ENCODE data around the gene GCAT. TPM values are rescaled to one million over a fixed set of nuclear protein-coding genes. Genes with fewer than 3 reads are reported as not detected.
"Not testable (repeated sequence)": the region's sequence is repeated elsewhere in the genome, so short reads cannot be mapped to it uniquely, and the experiment has no call there.

The GCAT gene
- polyA plus RNA-seq, 1 donor from 2014 or later, result 13.0 TPM

GRCh38 chr22:37796079-37796478 is 11.7 kb upstream of the GCAT start:
- Histone ChIP-seq H3K27ac (ENCODE audit: low read length) (no peak overlapping the region), H4K20me1 (ENCODE audit: insufficient read depth) (no peaks in the 10 kb centered on the region), H2AFZ (ENCODE audit: low read depth, low read length) (no peak overlapping the region), H3K4me3 (ENCODE audit: low read length) (no peak overlapping the region), H3K79me2 (replicated peaks; ENCODE audit: insufficient read depth, low read length) (no peaks in the 10 kb centered on the region), H3K27me3 (ENCODE audit: insufficient read depth, low read depth, low read length) (no peaks in the 10 kb centered on the region), H3K9me2 (ENCODE audit: insufficient read depth, low read length) (no peaks in the 10 kb centered on the region), H3K9ac (ENCODE audit: low read length) (no peak overlapping the region), H3F3A (ENCODE audit: insufficient read depth, low read length, poor library complexity, severe bottlenecking) (no peaks in the 10 kb centered on the region), H3K4me2 (ENCODE audit: low read length) (no peak overlapping the region), H3K9me3 (ENCODE audit: low read length) (no peaks in the 10 kb centered on the region), H3K36me3 (ENCODE audit: insufficient read depth, low read length) (no peaks in the 10 kb centered on the region)
- TF ChIP-seq TAF1 (IDR thresholded peaks at IDR 0.05; ENCODE audit: low read depth) (no peak), MXI1 (conservative IDR thresholded peaks at IDR 0.05; ENCODE audit: poor library complexity, severe bottlenecking) (no peak), EP300 (conservative IDR thresholded peaks at IDR 0.05; ENCODE audit: poor library complexity, severe bottlenecking) (no peak), RAD21 (conservative IDR thresholded peaks at IDR 0.05) (no peak), SMC3 (conservative IDR thresholded peaks at IDR 0.05; ENCODE audit: poor library complexity) (no peak), POLR2AphosphoS5 (IDR thresholded peaks at IDR 0.05) (no peak), CTCF (IDR thresholded peaks at IDR 0.05; ENCODE audit: poor library complexity, severe bottlenecking) (no peak), EZH2 (IDR thresholded peaks at IDR 0.05; ENCODE audit: borderline replicate concordance, insufficient read depth, low read length, poor library complexity, severe bottlenecking) (no peak)
- TF ChIP-seq, protein P1, sequence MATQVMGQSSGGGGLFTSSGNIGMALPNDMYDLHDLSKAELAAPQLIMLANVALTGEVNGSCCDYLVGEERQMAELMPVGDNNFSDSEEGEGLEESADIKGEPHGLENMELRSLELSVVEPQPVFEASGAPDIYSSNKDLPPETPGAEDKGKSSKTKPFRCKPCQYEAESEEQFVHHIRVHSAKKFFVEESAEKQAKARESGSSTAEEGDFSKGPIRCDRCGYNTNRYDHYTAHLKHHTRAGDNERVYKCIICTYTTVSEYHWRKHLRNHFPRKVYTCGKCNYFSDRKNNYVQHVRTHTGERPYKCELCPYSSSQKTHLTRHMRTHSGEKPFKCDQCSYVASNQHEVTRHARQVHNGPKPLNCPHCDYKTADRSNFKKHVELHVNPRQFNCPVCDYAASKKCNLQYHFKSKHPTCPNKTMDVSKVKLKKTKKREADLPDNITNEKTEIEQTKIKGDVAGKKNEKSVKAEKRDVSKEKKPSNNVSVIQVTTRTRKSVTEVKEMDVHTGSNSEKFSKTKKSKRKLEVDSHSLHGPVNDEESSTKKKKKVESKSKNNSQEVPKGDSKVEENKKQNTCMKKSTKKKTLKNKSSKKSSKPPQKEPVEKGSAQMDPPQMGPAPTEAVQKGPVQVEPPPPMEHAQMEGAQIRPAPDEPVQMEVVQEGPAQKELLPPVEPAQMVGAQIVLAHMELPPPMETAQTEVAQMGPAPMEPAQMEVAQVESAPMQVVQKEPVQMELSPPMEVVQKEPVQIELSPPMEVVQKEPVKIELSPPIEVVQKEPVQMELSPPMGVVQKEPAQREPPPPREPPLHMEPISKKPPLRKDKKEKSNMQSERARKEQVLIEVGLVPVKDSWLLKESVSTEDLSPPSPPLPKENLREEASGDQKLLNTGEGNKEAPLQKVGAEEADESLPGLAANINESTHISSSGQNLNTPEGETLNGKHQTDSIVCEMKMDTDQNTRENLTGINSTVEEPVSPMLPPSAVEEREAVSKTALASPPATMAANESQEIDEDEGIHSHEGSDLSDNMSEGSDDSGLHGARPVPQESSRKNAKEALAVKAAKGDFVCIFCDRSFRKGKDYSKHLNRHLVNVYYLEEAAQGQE (IDR thresholded peaks at IDR 0.05; ENCODE audit: borderline replicate concordance), result no peak

DNA sequence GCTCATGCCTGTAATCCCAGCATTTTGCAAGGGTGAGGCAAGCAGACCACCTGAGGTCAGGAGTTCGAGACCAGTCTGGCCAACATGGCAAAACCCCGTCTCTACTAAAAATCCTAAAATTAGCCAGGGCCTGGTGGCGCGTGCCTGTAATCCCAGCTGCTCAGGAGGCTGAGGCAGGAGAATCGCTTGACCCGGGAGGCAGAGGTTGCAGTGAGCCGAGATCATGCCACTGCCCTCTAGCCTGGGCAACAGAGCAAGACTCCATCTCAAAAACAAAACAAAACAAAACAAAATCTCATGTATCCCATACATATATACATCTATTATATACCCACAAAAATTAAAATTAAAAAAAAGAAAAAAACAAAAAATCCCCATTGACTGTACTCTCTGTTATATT is 10.5 kb upstream of the GCAT start:
- not testable (repeated sequence) for H3K79me2 ChIP-seq (replicated peaks; ENCODE audit: insufficient read depth, low read length); H3K36me3 ChIP-seq (ENCODE audit: insufficient read depth, low read length); H2AFZ ChIP-seq (ENCODE audit: low read depth, low read length); H3K27ac ChIP-seq (ENCODE audit: low read length); H3K9ac ChIP-seq (ENCODE audit: low read length); H3K9me3 ChIP-seq (ENCODE audit: low read length); H4K20me1 ChIP-seq (ENCODE audit: insufficient read depth); H3K27me3 ChIP-seq (ENCODE audit: insufficient read depth, low read depth, low read length); H3F3A ChIP-seq (ENCODE audit: insufficient read depth, low read length, poor library complexity, severe bottlenecking); H3K9me2 ChIP-seq (ENCODE audit: insufficient read depth, low read length); H3K4me2 ChIP-seq (ENCODE audit: low read length); H3K4me3 ChIP-seq (ENCODE audit: low read length)

- no peak overlapping the region for H2AFZ ChIP-seq (ENCODE audit: low read depth, low read length)
These were observed 9.7 kb upstream of the GCAT start for GRCh38 chr22:37797874-37798500.

More at GRCh38 chr22:37797874-37798500, 9.7 kb upstream of the GCAT start:
- Histone ChIP-seq H3K4me2 (ENCODE audit: low read length) (no peak overlapping the region), H3K27me3 (ENCODE audit: insufficient read depth, low read depth, low read length) (no peaks in the 10 kb centered on the region), H3K27ac (ENCODE audit: low read length) (no peak overlapping the region), H3K79me2 (replicated peaks; ENCODE audit: insufficient read depth, low read length) (no peaks in the 10 kb centered on the region), H3K9me2 (ENCODE audit: insufficient read depth, low read length) (no peaks in the 10 kb centered on the region), H3F3A (ENCODE audit: insufficient read depth, low read length, poor library complexity, severe bottlenecking) (peaks cover under 1% of the 10 kb centered on the region), H3K4me3 (ENCODE audit: low read length) (no peak overlapping the region), H3K9ac (ENCODE audit: low read length) (no peak overlapping the region), H4K20me1 (ENCODE audit: insufficient read depth) (no peaks in the 10 kb centered on the region), H3K36me3 (ENCODE audit: insufficient read depth, low read length) (no peaks in the 10 kb centered on the region), H3K9me3 (ENCODE audit: low read length) (no peaks in the 10 kb centered on the region)
- TF ChIP-seq RAD21 (conservative IDR thresholded peaks at IDR 0.05) (no peak), POLR2AphosphoS5 (IDR thresholded peaks at IDR 0.05) (no peak), SMC3 (conservative IDR thresholded peaks at IDR 0.05; ENCODE audit: poor library complexity) (no peak), MXI1 (conservative IDR thresholded peaks at IDR 0.05; ENCODE audit: poor library complexity, severe bottlenecking) (no peak), EZH2 (IDR thresholded peaks at IDR 0.05; ENCODE audit: borderline replicate concordance, insufficient read depth, low read length, poor library complexity, severe bottlenecking) (no peak), TAF1 (IDR thresholded peaks at IDR 0.05; ENCODE audit: low read depth) (no peak), CTCF (IDR thresholded peaks at IDR 0.05; ENCODE audit: poor library complexity, severe bottlenecking) (no peak), EP300 (conservative IDR thresholded peaks at IDR 0.05; ENCODE audit: poor library complexity, severe bottlenecking) (no peak)
- TF ChIP-seq, protein P1 (IDR thresholded peaks at IDR 0.05; ENCODE audit: borderline replicate concordance), result no peak

All from neural cell (in vitro differentiated cells).